NCI-H2227 (cell line): ENCODE results near the gene ZFP36.

Experiments used
- DNase-seq: peaks from one replicate; lab custom pipeline; 2025; ENCODE audit not compliant: unreplicated experiment; lab: John Stamatoyannopoulos, UW

The ZFP36 gene

DNA sequence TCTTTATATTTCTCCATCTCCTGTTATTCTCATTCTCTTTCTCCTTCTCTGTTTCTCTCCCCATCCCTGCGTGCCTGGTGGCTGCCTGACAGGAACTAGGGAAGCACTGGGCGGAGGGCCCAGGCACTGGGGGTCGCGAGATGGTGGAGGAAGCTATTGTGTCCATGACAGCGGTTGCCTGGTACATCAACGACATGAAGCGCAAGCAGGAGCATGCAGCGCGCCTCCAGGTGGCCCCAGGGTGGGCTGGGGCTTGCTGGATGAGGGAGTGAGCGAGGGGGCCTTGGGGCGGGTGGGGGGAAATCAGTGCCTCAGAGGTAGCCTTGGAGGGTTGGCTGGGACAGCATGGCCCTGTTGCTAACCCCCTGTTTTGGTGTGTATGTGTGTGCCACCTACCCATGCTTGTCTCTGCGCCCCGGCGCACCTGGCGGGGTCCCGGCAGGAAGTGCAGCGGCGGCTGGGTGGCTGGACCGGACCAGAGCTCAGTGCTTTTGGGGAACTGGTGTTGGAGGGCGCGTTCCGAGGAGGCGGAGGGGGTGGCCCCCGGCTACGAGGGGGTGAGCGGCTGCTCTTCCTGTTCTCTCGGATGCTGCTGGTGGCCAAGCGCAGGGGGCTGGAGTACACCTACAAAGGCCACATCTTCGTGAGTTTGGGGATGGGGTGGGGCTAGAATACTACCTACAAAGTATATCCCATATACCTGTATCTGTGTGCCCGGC lies 11.0 kb downstream of the ZFP36 start:
- DNase-seq, result no peak

DNA sequence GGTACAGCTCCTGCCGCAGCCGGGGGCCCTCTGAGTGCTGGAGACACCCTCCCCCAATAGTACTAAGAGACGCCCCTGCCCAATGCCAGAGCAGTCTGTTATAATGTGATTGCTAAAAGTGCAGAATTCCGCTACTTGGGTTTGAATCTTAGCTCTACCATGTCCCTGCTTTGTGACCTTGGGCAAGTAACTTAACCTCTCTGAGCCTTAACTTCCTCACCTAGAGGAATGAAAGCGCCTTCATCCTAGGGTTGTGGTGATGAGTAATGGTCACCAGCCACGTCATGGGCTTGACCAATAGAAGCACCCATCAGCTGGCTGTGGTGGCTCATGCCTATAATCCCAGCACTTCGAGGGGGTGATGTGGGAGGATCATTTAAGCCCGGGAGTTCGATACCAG lies 12.4 kb downstream of the ZFP36 start:
- no peak for DNase-seq

DNA sequence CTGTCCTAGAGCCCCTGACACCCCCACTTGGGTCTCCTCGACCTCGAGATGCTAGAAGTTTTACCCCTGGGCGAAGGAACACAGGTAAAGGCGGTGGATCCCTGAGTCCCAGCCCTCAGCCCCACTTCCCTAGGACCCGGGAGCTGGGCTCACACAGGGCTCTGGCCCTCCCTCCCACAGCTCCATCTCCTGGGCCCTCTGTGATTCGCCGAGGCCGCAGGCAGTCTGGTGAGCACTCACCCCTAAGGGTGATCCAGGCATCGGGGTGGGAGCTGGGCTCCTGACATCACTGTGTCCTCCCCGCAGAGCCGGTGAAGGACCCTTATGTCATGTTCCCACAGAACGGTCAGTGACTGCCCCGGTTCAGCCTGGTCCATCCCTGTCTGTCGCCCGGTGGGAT lies 14.1 kb downstream of the ZFP36 start:
- no peak for DNase-seq

DNA sequence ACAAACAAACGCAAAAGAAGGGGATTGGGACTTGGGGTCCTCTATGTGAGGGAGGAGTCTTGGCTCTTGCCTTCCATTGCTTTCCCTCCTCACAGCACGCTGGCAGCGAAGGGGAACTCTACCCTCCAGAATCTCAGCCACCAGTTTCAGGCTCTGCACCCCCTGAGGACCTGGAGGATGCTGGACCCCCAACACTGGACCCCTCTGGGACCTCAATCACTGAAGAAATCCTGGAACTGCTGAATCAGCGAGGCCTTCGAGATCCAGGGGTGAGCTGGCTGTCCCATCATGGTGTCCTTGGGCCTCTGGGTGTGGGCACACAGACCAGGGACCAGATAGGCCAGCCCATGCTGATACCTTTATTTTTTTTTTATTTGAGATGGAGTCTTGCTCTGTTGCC lies 15.4 kb downstream of the ZFP36 start:
- DNase-seq, result no peak

DNA sequence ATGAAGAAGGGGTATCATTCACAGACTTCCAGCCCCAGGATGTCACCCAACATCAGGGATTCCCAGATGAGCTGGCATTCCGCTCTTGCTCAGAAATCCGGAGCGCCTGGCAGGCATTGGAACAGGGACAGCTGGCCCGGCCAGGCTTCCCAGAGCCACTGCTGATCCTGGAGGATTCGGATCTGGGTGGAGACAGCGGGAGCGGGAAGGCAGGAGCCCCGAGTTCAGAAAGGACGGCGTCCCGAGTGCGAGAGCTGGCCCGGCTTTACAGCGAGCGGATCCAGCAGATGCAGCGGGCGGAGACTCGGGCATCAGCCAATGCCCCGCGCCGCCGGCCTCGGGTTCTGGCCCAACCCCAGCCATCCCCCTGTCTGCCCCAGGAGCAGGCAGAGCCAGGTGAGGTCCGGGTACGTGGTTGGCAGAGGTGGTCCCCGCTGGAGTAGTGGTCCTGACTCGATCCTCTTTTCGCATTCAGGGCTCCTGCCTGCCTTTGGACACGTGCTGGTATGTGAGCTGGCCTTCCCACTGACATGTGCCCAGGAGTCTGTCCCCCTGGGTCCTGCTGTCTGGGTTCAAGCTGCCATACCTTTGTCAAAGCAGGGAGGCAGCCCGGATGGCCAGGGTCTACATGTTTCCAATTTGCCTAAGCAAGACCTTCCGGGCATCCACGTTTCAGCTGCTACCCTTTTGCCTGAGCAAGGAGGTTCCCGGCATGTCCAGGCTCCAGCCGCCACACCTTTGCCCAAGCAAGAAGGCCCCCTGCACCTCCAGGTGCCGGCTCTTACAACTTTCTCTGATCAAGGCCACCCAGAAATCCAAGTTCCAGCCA lies 16.8 kb downstream of the ZFP36 start:
- DNase-seq, result no peak

DNA sequence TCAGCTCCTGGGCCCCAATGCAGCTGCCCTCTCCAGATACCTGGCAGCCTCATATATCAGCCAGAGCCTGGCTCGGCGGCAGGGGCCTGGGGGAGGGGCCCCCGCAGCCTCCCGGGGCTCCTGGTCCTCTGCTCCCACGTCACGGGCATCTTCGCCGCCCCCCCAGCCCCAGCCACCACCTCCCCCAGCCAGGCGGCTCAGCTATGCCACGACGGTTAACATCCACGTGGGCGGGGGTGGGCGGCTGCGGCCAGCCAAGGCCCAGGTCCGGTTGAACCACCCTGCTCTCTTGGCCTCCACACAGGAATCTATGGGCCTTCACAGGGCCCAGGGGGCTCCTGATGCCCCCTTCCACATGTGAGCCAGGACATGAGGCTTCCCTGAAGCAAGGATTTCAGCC lies 18.3 kb downstream of the ZFP36 start:
- DNase-seq, result no peak

DNA sequence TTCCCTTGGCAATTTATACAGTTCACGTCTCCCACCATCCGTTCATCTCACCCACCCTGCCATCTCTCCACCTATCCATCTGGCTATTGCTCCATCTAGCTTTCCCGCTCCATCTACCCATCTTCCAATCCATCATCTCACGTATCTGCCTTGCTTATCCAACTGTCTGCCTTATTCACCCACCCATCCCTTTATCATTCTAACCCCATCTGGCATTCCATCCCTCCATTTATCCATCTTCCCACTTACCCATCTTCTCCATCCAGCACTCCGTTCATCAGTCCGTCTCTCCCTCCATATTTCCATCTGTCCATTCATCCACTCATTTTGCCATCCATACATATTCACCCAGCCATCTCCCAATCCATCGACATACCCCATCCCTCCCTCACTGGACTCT lies 19.1 kb downstream of the ZFP36 start:
- DNase-seq, result no peak

DNA sequence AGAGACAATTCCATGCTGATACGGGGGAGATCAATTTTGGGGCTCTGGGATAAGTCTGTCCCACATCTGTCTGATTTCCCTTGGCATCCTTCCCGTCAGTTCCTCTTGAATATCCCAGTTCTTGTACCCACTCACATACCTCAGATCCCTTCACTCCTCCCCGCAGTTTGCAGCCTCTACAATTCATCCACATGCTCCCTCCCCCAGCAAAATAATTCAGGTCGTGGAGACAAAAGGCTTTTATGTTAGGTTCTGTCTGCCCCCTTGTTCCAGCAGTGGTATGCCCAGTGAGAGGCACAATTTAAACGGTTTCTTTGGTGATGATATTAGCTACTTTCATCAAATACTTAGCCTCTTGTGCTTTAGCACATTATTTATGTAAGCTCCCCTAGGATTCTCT lies 19.5 kb downstream of the ZFP36 start:
- DNase-seq, result peak; percentile 61

DNA sequence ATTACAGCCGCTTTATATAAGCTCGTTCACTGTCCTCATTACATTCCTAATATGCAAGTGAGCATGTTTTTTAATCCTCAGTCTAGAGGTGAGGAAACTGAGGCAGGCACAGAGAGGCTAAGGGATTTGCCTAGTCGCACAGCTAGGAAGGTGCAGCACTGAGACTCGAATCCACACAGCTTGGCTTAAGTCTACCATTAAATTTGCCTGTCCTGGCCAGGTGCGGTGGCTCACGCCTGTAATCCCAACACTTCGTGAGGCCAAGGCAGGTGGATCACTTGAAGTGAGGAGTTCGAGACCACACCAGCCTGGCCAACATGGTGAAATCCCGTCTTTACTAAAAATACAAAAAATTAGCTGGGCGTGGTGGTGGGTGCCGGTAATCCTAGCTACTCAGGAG lies 21.1 kb downstream of the ZFP36 start:
- no peak for DNase-seq

DNA sequence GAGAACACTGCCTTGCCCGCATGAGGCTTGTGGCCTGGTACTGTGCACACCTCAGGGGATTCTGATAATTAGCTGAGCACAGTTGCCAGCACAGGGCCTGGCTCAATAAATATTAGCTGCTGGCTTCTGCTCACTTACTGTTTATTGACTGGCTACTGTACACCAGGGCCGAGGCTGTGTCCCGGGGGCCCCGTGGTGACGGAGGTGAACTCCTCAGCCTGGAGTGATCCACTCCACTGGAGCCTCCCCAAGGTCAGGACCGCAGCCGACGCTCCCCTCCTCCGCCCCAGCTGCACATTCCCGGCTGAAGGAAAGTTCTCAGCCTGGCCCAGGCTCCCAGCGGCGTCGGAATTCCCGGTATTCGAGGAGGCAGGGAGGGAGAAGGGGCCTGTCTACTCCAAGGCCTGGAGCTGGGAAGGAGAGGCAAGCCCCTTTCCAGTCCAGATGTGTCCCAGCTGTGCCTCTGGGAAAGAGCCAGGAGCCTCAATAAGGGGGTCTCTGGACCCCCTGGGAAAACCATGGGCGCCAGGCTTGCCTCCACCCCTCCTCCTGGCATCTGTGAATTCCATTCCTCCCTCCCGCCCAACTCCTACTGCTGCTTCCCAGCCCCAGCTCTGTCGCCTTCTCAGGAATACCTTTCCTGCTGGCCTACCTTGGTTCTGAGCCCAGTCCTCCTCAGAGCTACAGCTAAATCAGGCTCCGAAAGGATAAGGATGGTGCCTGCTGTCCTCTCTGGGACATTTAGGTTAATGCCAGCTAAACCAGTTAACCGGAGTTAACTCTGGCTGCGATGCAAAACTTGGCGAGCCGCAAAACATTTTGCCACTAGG lies 21.9 kb downstream of the ZFP36 start:
- peak; percentile 83 for DNase-seq

DNA sequence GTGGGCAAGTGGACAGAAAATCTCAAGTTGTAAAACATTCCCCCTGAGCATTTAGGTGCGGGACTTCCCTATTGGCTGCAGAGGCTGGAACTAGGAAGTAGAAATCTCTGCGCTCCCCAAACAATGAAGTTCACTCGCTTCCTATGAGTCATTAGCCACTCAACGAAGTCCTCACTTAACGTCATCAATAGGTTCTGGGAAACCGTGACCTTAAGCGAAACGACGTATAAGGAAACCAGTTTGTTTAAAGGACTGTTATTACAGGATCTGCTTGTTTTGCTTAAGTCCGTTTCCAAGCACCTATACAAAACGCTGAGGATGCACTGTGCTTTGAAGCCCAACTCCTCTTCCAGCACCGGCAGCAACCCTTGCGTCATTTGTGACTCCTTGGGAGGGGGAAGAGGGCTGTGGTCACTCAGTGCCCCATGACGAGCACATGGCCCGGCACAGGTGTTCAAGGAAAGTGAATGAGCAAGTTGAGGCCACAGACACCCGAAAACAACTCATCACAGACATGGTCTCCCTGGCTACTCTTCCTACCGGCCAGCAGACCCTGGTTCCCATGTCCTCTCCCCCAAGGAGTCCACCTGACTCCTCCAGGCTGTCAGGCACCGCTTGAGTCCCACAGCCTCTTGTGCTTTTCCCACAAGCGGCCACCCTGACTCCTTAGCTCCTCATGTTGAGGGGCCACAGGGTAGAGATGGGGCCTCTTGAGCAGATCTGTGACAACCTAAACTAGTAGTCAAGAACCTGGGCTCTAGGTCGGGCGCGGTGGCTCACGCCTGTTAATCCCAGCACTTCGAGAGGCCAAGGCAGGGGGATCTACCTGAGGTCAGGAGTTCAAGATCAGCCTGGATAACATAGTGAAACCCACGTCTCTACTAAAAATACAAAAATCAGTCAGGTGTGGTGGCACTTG lies 24.3 kb downstream of the ZFP36 start:
- peak; percentile 85 for DNase-seq

DNA sequence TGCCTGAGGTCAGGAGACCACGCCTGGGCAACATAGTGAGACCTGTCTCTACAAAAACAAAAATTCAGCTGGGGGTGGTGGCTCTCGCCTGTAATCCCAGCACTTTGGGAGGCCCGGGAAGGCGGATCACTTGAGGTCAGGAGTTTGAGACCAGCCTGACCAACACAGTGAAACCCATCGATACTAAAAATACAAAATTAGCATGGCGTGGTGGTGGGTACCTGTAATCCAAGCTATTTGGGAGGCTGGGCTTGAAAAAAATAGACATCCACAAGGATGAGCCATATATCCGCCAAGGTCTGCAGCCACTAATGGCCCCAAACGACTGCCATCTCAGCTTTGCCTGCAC lies 26.0 kb downstream of the ZFP36 start:
- no peak for DNase-seq

DNA sequence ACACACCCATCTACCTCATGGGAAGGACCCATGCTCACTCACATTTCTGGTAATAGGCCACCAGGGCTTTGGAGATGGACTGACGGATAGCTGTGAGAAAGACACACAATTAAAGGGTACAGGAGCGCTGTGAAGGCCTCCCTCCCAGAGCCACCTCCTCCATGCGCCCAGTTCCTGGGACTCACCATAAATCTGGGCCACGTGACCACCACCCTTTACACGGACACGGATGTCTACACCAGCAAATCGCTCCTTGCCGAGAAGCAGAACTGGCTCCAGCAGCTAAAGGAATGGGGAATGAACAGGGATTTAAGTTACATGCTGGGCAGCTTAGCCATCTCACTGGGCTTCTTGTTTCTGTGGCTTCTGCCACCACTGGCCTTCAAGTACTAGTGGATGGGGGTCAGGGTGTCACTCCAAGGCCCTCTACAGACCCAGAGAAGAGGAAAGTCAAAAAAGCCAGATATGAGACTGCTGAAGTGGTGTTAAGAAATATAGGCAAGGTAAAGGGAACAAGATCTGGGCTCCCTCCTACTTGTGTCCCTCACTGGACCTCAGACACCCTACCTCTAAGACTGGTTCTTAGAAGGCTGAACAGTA lies 26.9 kb downstream of the ZFP36 start:
- no peak for DNase-seq

DNA sequence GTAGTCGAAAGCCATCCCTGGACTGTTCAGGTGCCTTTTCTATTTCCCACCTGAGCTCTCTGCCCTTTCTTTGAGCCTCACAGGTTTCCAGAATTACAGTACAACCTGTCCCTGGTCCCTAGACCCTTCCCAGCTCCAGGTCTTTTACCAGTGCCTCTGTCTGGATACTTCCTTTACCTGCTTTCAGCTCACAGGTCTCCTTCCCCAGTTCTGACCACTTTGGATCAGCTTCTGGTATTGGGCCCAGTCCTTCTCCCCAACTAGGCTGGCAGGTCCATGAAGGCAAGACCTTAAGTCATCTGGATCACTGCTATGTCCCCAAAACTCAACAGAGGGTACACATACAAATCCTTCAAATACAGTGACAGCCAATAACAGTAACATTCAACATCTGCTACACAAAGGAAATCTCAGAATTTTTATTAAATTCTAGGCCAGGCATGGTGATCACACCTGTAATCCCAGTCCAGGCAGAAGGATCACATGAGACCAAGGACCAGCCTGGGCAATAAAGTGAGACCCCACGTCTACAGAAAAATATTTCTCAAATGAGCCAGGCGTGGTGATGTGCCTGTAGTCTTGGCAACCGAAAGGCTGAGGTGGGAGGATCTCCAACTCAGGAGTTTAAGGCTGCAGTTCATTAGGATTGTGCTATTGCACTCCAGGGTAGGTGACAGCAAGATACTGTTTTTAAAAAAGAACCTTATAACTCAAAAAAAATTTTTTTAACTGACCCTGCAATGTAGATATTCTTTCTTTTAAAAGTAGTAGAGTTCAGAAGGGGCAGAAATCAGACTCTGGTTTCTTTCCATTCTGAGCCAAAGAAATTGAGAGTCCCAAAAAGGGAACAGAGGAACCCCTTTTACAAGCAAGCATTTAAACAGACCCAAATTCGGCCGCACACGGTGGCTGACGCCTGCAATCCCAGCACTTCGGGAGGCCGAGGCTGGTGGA lies 27.8 kb downstream of the ZFP36 start:
- no peak for DNase-seq

DNA sequence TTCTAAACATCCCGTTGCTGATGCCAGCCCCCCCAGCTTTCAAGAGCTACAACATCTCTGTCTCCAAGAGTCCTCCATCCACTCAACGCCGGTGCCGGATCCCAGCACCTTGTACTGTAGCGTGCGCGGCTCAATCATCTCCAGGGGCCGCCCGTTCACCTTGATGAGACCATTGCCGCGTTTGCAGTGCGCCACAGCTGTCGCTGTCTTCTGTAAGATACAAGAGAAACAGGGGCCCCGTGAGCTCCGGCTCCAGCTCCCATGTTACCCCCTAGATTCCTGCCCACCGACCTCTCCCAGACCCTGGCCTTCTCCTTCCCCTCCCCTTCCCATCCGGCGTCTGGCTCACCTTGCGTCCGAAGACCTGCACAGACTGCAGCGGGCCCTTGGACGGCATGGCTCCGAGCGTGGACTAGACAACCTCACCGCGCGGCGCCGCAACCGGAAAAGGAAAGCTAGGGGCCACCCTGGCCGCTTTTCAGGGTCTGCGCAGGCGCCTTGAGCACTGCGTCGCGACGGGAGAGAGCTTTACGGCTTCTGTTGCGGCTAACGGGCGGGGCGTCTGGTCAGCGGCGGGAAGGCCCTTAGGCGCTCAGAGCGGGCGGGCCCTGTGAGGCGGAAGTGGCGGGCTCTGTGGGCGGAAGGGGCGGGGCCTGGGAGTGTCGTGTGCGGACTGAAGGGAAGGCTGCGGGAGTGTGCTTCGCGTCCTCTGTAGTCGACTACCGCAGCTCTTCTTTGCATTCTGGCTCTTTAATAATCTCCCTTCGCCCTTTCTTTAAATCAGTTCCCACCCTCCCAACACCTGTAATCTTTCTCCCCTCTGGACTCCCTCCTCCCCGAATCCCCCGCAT lies 29.1 kb downstream of the ZFP36 start, which contains the start of gene RPS16:
Gene RPS16 (minus strand): TSS at position 451 of the 851 bp plus-strand sequence. CDS start 54 bp downstream, at position 397.
- peak; percentile 100 for DNase-seq

DNA sequence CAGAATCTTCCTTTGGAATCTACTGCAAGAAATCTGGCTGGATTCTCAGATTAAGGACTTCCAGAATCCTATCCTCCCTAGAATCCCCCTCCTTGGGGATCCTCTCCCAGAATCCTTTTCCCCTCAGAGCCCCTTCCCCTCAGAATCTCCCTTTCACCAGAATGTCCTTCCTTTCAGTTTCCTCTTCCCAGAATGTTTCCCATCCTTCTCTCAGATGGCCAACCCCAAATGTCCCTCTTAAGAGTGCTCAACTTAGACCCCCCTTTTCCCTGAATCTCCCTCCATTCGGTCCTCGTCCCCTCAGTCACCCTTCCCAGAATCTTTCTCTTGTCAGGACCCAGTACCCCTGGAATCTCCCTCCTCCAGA lies 29.7 kb downstream of the ZFP36 start:
- no peak for DNase-seq

DNA sequence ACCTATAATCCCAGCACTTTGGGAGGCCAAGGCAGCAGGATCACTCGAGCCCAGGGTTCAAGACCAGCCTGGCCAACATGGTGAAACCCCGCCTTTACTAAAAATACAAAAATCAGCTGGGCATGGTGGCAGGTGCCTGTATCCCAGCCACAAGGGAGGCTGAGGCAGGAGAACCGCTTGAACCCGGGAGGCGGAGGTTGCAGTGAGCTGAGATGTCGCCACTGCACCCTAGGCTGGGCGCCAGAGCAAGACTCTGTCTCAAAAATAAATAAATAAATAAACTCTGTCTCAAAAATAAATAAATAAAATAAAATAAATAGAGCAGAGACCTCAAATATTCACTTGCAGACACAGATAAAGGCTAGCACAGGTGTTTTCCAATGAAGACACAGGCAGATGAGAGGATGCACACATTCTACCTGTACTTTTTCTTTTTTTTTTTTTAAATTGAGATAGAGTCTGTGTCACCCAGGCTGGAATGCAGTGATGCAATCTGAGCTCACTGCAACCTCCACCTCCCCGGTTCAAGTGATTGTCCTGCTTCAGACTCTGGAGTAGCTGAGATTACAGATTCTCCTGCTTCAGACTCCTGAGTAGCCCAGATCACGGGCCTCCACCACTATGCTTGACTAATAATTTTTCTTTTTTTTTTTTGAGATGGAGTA lies 31.8 kb downstream of the ZFP36 start:
- DNase-seq, result no peak
